Measurements from ENCODE around the gene IQCE.

IQCE gene

GRCh38 chr7:2663121-2663886 is 104.5 kb downstream of the IQCE start:
- no peak for DNase-seq (ENCODE audit: low spot score)

GRCh38 chr7:2663960-2664359 is 105.2 kb downstream of the IQCE start:
- DNase-seq (ENCODE audit: low spot score): no peak
